A549 (cell line): ENCODE data around the gene FBXL7.

ENCODE experiments used
- CTCF ChIP-seq: fragments of >200 bp; sonication (Bioruptor Twin); formaldehyde crosslinking; IDR thresholded peaks from 3 replicates; pipeline ENCODE4 v1.5.1; 2016
- HDAC2 ChIP-seq: fragments of 200-600 bp; sonication (generic); IDR thresholded peaks from 2 replicates; pipeline ENCODE4 v1.6.1; 2016
- HOXA7 ChIP-seq: fragments of 250-450 bp; sonication (Bioruptor Pico); IDR thresholded peaks from 2 replicates; pipeline ENCODE4 v1.5.0; 2020; ENCODE audit warnings: mild to moderate bottlenecking, moderate library complexity
- POLR2A ChIP-seq: IDR thresholded peaks from 2 replicates; pipeline ENCODE4 v1.6.1; 2012; ENCODE audit warnings: mild to moderate bottlenecking, low read length
- RAD21 ChIP-seq, 2 experiments: fragments of >200 bp in 1 of 2; sonication (Bioruptor Twin) in 1 of 2; formaldehyde crosslinking in 1 of 2; IDR thresholded peaks in 1 of 2; conservative IDR thresholded peaks in 1 of 2; 2 replicates in 1 of 2; 3 replicates in 1 of 2; pipeline ENCODE4 v1.6.1; 2012 to 2018; ENCODE audit warnings: inconsistent platforms in 1 of 2
- ZFP36 ChIP-seq: fragments of 450-650 bp; IDR thresholded peaks from 2 replicates; pipeline ENCODE4 v1.6.1; 2014; ENCODE audit warnings: borderline replicate concordance; ENCODE audit not compliant: partially characterized antibody

DNA sequence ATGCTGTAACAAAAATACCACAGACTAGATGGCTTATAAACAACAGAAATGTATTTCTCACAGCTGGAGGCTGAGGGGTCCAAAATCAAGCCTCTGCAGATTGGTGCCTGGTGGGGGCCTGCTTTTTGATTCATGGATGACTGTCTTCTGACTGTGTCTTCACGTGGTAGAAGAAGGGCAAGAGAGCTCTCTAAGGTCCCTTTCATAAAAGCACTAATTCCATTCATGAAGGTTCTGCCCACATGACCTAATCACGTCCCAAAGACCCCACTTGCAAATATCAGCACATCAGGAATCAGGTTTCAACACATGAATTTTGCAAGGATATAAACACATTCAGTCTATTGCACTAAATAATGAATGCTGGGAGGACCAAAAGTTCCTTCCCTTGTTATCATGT is 401.2 kb downstream of the FBXL7 start:
- TF ChIP-seq HDAC2 (no peak), CTCF (no peak), HOXA7 (CRISPR knock-in tag) (no peak), ZFP36 (no peak), POLR2A (no peak), RAD21 (conservative IDR thresholded peaks at IDR 0.05 in 1 of 2, IDR thresholded peaks at IDR 0.05 in 1 of 2) (no peak)
